ENCODE data around the gene SERF2.

- 0 out of 2 replicates have a peak, but pooled peaks have one; percentile 15 for TF ChIP-seq POLR2AphosphoS5 (IDR thresholded peaks at IDR 0.05; ENCODE audit: borderline replicate concordance, low read depth, low read length)
- TF ChIP-seq EZH2 (IDR thresholded peaks at IDR 0.05): no peak
Observed at GRCh38 chr15:43799209-43799944, 7.3 kb downstream of the SERF2 start.
